ENCODE results near the gene PER3. TPM values are rescaled to one million over a fixed set of nuclear protein-coding genes. Genes with fewer than 3 reads are reported as not detected.

PER3 gene
- polyA plus RNA-seq, 1 donor from 2014 or later: 0.84 TPM

GRCh38 chr1:7827126-7827955 lies 43.2 kb downstream of the PER3 start:
- Histone ChIP-seq H3K4me2 (ENCODE audit: low read length) (no peak overlapping the region), H3K9me3 (ENCODE audit: low read length) (no peaks in the 10 kb centered on the region), H3K27ac (ENCODE audit: low read length) (no peak overlapping the region), H3K9ac (ENCODE audit: low read length) (no peak overlapping the region), H3K36me3 (ENCODE audit: insufficient read depth, low read length) (no peaks in the 10 kb centered on the region), H3K79me2 (replicated peaks; ENCODE audit: insufficient read depth, low read length) (no peaks in the 10 kb centered on the region), H3F3A (ENCODE audit: insufficient read depth, low read length, poor library complexity, severe bottlenecking) (no peaks in the 10 kb centered on the region), H3K27me3 (ENCODE audit: insufficient read depth, low read depth, low read length) (no peaks in the 10 kb centered on the region), H4K20me1 (ENCODE audit: insufficient read depth) (no peaks in the 10 kb centered on the region), H3K9me2 (ENCODE audit: insufficient read depth, low read length) (no peaks in the 10 kb centered on the region), H3K4me3 (ENCODE audit: low read length) (no peak overlapping the region), H2AFZ (ENCODE audit: low read depth, low read length) (no peak overlapping the region)
- TF ChIP-seq CTCF (IDR thresholded peaks at IDR 0.05; ENCODE audit: poor library complexity, severe bottlenecking) (no peak), EP300 (conservative IDR thresholded peaks at IDR 0.05; ENCODE audit: poor library complexity, severe bottlenecking) (no peak), TAF1 (IDR thresholded peaks at IDR 0.05; ENCODE audit: low read depth) (no peak), REST (IDR thresholded peaks at IDR 0.05; ENCODE audit: borderline replicate concordance) (no peak), SMC3 (conservative IDR thresholded peaks at IDR 0.05; ENCODE audit: poor library complexity) (no peak), EZH2 (IDR thresholded peaks at IDR 0.05; ENCODE audit: borderline replicate concordance, insufficient read depth, low read length, poor library complexity, severe bottlenecking) (no peak), MXI1 (conservative IDR thresholded peaks at IDR 0.05; ENCODE audit: poor library complexity, severe bottlenecking) (no peak), POLR2AphosphoS5 (IDR thresholded peaks at IDR 0.05) (no peak), RAD21 (conservative IDR thresholded peaks at IDR 0.05) (no peak)

GRCh38 chr1:7831458-7831857 lies 47.4 kb downstream of the PER3 start:
- TF ChIP-seq TAF1 (IDR thresholded peaks at IDR 0.05; ENCODE audit: low read depth) (no peak), REST (IDR thresholded peaks at IDR 0.05; ENCODE audit: borderline replicate concordance) (no peak), POLR2AphosphoS5 (IDR thresholded peaks at IDR 0.05) (no peak), RAD21 (conservative IDR thresholded peaks at IDR 0.05) (no peak), CTCF (IDR thresholded peaks at IDR 0.05; ENCODE audit: poor library complexity, severe bottlenecking) (no peak), SMC3 (conservative IDR thresholded peaks at IDR 0.05; ENCODE audit: poor library complexity) (no peak), EZH2 (IDR thresholded peaks at IDR 0.05; ENCODE audit: borderline replicate concordance, insufficient read depth, low read length, poor library complexity, severe bottlenecking) (no peak), EP300 (conservative IDR thresholded peaks at IDR 0.05; ENCODE audit: poor library complexity, severe bottlenecking) (no peak), MXI1 (conservative IDR thresholded peaks at IDR 0.05; ENCODE audit: poor library complexity, severe bottlenecking) (no peak)
- Histone ChIP-seq H3F3A (ENCODE audit: insufficient read depth, low read length, poor library complexity, severe bottlenecking) (no peaks in the 10 kb centered on the region), H3K4me3 (ENCODE audit: low read length) (no peak overlapping the region), H3K36me3 (ENCODE audit: insufficient read depth, low read length) (no peaks in the 10 kb centered on the region), H3K9ac (ENCODE audit: low read length) (no peak overlapping the region), H3K9me2 (ENCODE audit: insufficient read depth, low read length) (no peaks in the 10 kb centered on the region), H2AFZ (ENCODE audit: low read depth, low read length) (no peak overlapping the region), H4K20me1 (ENCODE audit: insufficient read depth) (no peaks in the 10 kb centered on the region), H3K27me3 (ENCODE audit: insufficient read depth, low read depth, low read length) (no peaks in the 10 kb centered on the region), H3K79me2 (replicated peaks; ENCODE audit: insufficient read depth, low read length) (no peaks in the 10 kb centered on the region), H3K4me2 (ENCODE audit: low read length) (no peak overlapping the region), H3K9me3 (ENCODE audit: low read length) (no peaks in the 10 kb centered on the region), H3K27ac (ENCODE audit: low read length) (no peak overlapping the region)

Measured in neural cell (in vitro differentiated cells).